HG02840 (cell line): ENCODE data around the gene TCHH.
"Not testable (repeated sequence)": the region's sequence is repeated elsewhere in the genome, so short reads cannot be mapped to it uniquely, and the experiment has no call there.

Experiments used
- ATAC-seq: cut with Tn5 transposase; IDR thresholded peaks from one replicate; pipeline ENCODE4 v1.9.1; 2021; ENCODE audit warnings: mild to moderate bottlenecking, moderate library complexity, moderate number of reproducible peaks; ENCODE audit not compliant: unreplicated experiment, low FRiP score

The TCHH gene

DNA sequence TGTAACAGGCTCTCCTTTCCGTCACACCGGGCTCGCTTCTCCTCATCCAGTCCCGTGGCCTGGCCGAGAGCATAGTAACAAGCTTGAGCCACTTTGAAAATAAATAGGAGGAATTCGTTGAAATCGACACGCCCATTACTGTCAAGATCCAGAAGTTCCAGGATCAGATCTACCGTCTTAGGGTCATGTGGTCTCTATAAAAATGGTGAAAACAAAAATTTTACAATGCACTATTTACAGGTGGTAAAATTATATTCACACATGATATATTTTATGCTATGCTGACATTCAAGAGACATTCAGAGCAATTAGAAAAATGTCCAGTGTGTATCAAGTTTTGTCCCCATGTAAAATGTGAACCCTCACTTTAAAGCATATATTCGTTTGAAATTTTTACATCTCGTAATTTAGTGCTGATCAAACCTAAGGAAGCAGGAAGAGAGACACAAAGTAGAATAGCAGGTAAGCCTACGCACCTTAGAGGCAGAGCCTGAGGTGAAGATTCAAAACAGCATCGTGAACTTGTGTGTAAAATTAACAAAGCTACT, 2.3 kb downstream of the TCHH start:
- no peak for ATAC-seq

- ATAC-seq, result no peak
Observed at GRCh38 chr1:152112101-152112884, 3.0 kb downstream of the TCHH start.

- no peak for ATAC-seq
Observed at GRCh38 chr1:152111515-152111968, 3.7 kb downstream of the TCHH start.

DNA sequence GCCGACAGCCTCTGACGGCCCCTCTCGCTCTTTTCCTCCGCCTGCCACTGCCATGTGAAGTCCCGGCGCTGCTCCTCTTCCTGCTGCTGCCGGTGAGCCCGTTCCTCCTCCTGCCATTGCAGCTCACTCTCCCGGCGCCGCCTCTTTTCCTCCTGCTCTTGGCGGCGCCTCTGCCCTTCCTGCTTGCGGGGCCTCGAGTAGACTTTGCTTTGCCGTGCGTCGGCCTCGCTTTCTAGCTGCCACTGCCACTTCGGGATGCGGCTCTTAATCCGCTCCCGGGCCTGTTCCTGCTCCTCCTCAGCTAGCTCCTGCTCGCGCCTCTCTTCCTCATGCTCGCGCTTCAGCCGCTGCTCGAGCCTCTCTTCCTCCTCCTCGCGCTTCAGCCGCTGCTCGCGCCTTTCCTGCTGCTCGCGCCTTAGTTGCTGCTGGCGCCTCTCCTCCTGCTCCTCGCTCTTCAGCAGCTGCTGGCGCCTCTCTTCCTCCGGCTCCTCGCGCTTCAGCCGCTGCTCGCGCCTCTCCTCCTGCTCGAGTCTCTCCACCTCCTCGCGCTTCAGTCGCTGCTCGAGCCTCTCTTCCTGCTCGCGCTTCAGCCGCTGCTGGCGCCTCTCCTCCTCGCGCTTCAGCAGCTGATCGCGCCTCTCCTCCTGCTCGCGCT, 4.3 kb downstream of the TCHH start:
- ATAC-seq, result no peak

DNA sequence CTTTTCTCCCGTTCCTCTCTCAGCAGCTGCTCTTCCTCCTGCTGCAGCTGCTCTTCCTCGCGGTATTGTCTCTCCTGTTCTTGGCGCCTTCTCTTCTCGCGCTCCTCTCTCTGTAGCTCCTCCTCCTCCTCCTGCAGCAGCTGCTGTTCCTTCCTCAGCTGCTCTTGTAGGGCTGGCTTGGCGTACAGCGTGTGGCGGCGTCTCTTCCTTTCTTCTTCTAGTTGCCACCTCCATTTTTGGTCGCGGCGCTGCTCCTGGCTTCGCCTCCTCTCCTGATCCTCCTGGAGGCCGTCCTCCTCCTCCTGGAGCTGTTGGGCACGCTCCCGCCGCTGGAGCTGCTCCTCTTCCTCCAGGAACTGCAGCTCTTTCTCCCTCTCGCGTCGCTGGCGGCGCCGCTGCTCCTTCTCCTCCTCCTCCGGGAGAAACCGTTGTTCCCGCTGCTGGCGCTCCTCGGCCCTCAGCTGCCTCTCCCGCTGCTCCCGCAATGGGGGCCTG, 4.8 kb downstream of the TCHH start:
- no peak for ATAC-seq

DNA sequence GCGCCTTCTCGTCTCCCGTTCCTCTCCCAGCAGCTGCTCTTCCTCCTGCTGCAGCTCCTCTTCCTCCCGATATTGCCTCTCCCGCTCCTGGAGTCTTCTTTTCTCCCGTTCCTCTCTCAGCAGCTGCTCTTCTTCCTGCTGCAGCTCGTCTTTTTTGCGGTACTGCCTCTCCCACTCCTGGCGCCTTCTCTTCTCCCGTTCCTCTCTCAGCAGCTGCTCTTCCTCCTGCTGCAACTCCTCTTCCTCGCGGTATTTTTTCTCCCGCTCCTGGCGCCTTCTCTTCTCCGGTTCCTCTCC, 5.3 kb downstream of the TCHH start:
- ATAC-seq, result no peak

GRCh38 chr1:152109231-152109997, 5.8 kb downstream of the TCHH start:
- ATAC-seq, result no peak

DNA sequence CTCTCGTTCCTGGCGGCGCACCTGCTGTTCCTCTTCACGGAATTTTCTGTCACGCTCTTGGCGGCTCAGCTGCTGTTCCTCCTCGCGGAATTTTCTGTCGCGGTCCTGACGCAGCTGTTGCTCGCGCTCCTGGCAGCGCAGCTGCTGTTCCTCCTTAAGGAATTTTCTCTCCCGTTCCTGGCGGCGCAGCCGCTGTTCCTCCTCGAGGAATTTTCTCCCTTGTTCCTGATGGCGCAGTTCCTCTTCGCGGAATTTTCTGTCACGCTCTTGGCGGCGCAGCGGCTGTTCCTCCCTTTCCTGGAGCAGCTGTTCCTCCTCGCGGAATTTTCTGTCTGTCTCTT, 6.4 kb downstream of the TCHH start:
- ATAC-seq, result no peak

DNA sequence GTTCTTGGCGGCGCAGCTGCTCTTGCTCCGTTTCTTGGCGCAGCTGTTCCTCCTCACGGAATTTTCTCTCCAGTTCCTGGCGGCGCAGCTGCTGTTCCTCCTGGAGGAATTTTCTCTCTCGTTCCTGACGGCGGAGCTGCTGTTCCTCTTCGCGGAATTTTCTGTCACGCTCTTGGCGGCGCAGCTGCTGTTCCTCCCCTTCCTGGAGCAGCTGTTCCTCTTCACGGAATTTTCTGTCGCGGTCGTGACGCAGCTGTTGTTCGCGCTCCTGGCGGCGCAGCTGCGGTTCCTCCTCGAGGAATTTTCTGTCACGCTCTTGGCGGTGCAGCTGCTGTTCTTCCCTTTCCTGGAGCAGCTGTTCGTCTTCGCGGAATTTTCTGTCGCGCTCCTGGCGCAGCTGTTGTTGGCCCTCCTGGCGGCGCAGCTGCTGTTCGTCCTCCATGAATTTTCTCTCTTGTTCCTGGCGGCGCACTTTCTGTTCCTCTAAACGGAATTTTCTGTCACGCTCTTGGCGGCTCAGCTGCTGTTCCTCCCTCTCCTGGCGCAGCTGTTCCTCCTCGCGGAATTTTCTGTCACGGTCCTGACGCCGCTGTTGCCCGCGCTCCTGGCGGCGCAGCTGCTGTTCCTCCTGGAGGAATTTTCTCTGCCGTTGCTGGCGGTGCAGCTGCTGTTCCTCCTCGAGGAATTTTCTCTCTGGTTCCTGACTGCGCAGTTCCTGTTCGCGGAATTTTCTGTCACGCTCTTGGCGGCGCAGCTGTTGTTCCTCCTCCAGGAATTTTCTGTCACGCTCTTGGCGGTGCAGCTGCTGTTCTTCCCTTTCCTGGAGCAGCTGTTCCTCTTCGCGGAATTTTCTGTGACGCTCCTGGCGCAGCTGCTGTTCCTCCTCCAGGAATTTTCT, 7.0 kb downstream of the TCHH start:
- no peak for ATAC-seq

DNA sequence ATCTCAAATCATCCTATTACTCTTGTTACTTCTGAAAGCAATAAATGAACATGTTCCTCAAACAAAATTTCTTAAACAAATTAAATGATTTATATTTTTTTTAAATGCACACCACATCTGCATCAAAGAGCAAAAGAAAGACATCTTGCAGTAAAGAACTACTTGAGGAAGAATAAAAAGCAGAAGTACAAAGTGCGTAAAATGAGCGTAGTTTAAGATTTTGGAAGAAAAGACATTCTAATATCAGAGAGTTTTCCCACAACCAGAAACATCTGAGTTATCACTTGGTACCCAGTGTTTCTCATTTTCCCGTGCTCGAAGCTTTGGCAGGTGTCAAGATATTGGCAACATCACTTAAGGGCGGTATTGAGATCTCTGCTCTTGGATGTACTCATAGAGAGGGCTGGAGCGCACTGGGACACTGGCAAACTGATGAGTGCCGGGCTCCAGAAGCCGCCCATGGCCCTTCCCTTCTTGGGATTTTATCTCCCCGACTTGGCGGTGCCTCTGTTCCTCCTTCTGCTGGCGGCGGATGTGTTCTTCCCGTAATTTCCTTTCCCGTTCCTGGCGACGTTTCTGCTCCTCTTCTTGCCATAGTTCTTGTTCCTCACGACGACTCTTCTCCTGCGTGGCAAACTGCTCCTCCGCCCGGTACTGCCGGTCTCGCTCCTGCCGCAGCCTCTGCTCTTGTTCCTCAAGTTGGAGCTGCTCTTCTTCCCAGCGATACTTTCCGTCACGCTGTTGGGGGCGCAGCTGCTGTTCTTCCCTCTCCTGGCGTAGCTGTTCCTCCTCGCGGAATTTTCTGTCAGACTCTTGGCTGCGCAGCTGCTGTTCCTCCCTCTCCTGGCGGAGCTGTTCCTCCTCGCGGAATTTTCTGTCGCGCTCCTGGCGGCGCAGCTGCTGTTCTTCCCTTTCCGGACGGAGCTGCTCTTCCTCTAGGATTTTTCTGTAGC, 7.9 kb downstream of the TCHH start:
- ATAC-seq, result no peak

GRCh38 chr1:152104854-152105253, 10.4 kb downstream of the TCHH start:
- ATAC-seq, result no peak

DNA sequence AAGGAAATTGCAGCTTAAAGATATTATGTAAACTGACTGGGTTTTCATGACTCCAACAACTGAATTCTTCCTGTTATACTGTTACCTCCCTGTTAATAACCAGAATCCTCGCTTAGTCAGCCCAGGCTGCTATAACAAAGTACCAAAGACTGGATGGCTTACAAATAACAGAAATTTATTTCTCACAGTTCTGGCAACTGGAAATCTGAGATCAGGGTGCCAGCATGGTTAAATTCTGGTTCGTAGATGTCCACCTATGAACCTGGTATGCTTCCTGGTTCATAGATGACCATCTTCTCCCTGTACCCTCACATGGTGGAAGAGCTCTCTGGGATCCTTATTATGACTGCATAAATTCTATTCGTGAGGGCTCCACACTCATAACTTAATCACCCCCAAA, 18.3 kb downstream of the TCHH start:
- no peak for ATAC-seq

- ATAC-seq, result no peak
Observed at GRCh38 chr1:152089014-152089674, 26.1 kb downstream of the TCHH start, which contains the start of gene TCHHL1. Gene TCHHL1, minus strand, starts transcription at chr1:152089064. Its CDS starts 921 bp downstream, at chr1:152088143.

GRCh38 chr1:152086760-152087159, 28.5 kb downstream of the TCHH start:
- no peak for ATAC-seq

- ATAC-seq, result no peak
Observed at GRCh38 chr1:152084853-152085252, 30.4 kb downstream of the TCHH start.

DNA sequence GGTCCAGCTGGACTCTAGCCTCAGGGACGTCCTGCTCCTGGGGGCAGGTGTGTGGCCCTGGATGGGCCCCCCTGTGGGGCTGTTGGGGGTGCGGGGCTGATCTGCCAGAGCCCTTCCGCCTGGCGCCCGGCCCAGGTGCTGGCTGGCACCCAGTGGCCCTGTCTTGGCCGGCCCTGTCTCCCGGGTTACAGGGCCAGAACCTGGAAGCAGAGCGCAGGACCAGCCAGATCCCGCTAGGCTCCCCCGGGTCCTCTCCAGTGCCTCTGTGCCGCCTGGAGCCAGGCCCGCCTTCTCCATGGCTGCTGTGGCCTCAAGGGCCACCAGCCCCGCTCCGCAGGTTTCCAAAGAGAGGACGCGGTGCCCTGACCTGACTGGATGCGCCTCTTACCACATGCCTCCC, 34.2 kb downstream of the TCHH start:
- not testable (repeated sequence) for ATAC-seq

DNA sequence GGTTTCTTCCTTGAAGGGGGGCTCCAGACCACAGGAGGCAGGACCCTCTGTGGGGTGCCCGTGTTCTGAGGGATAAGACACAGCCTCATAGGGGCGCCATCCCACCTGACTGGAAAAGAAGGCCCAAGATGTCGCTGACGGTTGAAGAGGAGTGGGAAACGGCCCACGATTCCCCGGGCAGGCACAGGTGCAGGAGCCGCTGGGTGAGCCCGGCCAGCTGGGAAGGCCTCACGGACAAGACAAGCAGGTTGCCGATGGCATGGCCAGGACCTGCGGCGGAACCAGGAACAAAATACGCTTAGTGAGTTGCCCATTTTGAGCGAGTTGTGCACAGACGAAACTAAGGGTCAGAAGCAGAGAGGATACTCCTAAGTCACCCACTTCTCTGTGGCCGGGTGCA, 34.8 kb downstream of the TCHH start:
- ATAC-seq, result not testable (repeated sequence)

DNA sequence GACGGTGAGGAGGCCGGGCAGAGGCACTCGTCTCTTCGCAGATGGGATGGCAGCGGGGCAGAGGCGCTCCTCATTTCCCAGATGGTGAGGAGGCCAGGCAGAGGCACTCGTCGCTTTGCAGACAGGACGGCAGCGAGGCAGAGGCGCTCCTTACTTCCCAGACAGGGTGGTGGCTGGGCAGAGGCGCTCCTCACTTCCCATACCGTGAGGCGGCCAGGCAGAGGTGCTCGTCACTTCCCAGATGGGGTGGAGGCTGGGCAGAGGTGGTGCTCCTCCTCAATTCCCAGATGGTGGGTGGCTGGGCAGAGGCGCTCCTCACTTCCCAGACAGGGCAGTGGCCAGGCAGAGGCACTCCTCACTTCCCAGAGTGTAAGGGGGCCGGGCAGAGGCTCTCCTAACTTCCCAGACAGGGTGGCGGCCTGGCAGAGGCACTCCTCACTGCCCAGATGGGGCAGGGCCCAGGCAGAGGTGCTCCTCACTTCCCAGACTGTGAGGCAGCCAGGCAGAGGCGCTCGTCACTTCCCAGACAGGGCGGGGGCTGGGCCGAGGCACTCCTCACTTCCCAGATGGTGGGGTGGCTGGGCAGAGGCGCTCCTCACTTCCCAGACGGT, 36.3 kb downstream of the TCHH start:
- no peak for ATAC-seq
